ENCODE data around the gene NFKBIA.
"Not testable (repeated sequence)": the region's sequence is repeated elsewhere in the genome, so short reads cannot be mapped to it uniquely, and the experiment has no call there.

The NFKBIA gene, protein sequence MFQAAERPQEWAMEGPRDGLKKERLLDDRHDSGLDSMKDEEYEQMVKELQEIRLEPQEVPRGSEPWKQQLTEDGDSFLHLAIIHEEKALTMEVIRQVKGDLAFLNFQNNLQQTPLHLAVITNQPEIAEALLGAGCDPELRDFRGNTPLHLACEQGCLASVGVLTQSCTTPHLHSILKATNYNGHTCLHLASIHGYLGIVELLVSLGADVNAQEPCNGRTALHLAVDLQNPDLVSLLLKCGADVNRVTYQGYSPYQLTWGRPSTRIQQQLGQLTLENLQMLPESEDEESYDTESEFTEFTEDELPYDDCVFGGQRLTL

DNA sequence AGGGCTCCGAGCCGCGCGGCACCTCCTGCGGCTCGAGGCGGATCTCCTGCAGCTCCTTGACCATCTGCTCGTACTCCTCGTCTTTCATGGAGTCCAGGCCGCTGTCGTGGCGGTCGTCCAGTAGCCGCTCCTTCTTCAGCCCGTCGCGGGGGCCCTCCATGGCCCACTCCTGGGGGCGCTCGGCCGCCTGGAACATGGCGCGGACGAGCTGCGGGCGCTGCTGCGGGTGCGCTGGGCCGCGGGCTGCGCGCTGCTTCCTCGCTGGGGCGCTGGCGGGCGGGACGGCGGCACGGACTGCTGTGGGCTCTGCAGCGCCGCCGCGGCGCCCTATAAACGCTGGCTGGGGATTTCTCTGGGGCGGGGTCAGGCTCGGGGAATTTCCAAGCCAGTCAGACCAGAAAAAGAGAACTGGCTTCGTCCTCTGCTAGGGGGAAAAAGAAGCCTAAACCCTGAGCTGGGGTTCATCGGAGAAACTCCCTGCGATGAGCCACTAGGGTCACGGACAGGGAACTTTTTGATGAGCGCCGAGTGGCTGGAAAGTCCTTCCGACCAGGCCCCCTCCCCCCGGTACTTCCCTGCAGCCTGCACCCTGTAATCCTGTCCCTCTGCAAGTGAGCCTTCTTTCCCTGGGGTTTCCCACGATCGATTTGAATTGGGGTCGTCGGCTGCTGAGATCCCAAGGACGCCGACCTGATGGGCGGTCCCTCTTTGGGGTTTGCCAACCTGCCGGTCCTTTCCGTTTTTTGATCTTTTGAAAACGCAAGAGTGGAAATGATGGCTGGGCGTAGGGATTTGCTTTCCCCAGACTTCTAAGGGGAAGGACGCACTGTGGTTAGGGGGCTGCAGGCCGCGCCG lies at the start of gene NFKBIA:
Gene NFKBIA (minus strand): TSS at position 301 of the 855 bp plus-strand sequence. CDS start 105 bp downstream, at position 196.
- DNase-seq (ENCODE audit: low read depth in 3 of 3): peak; percentile 91 to 96 (median 95)

DNA sequence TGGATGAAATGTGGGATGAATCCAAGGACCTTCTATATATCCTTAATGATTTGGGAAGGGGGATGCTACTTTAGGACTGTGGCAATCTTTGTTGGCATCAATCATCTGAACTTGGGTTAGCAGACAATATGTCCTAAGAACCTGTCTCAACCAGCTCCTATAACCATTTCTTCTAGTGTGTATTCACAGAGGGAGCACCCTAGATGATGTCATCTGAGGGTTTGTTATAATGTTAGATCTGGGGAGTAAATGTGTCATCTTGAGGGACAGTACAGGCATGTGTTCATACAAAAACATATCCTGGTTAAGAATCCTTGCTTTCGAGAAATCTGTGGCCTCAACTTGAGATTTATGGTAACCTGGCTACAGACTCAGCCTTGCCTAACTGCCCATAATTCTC lies 41.9 kb upstream of the NFKBIA start:
- no peak for DNase-seq (ENCODE audit: low read depth in 3 of 3)

DNA sequence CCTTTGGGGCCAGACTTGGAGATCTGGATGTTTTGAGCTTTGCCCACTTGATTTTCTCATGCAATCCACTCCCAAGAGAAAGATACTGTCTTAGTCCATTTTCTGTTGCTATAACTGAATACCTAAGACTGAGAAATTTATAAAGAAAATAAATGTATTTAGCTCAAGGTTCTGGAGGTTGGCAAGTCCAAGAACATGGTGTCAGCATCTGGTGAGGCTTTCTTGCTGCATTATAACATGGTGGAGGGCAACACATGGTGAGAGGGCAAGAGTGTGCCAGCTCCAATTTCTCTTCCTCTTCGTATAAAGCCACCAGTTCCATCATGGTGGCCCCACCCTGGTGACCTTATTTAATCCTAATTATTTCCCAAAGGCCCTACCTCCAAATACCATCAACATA lies 39.6 kb upstream of the NFKBIA start:
- no peak for DNase-seq (ENCODE audit: low read depth in 3 of 3)

DNA sequence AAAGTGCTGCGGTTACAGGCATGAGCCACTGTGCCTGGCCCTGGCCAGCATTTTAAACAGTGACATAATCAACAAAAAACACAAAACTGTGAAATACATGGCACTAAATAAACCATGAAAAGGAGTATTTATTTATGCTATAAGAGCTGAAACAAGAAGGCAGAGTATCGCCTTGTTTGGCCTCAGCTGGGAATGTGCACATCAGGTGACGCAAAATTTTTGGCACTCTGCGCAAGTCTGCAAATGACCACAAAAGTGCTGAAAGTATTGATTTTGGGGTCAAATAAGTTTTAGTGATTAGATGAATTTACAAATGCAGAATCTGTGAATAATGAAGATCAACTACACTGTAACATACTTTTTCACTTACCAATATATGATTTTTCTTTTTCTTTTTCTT lies 36.6 kb upstream of the NFKBIA start:
- no peak for DNase-seq (ENCODE audit: low read depth in 3 of 3)

DNA sequence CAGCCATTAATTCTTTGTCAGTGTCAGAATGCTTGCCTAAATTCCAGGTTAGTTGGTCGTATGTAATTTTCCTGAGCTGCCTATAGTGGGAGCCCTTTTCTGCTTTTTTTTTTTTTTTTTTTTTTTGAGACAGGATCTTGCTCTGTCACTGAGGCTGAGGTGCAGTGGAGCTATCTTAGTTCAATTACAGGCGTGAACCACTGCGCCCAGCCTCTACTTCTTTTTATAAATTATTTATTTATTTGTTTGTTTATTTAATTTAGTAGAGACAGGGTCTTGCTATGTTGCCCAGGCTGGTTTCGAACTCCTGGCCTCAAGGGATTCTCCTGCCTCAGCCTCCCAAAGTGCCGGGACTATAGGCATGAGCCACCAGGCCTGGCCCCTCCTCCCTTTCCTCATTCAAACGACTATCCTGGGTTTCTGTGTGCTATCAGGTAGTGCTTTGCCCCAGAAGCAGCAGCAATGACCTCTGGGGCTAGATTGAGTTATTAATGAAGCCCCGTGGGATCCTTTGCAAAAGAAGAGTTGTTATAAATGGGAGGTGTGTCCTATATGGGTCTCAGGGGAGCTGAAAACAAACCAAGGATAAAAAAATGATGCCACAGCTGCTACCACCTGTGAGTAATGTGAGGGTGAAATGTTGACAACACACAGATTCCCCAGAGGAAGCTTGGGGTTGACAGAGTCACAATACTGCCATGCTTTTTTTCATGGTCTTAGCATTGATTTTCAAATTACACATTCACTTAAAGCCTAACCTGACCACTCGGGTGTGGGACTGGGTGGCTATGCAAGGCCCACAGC lies 34.6 kb upstream of the NFKBIA start:
- no peak for DNase-seq (ENCODE audit: low read depth in 3 of 3)

DNA sequence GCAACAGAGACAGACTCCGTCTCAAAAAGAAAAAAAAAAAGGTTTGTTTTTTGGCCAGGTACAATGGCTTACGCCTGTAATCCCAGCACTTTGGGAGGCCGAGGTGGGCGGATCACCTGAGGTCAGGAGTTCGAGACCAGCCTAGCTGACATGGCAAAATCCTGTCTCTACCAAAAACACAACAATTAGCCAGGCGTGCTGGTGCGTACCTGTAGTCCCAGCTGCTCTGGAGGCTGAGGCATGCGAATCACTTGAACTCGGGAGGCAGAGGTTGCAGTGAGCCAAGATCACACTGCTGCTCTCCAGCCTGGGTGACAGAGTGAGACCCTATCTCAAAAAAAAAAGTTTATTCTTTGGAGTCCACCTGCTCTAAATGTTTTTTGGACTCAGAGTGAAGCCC lies 33.9 kb upstream of the NFKBIA start:
- not testable (repeated sequence) for DNase-seq (ENCODE audit: low read depth in 3 of 3)

DNA sequence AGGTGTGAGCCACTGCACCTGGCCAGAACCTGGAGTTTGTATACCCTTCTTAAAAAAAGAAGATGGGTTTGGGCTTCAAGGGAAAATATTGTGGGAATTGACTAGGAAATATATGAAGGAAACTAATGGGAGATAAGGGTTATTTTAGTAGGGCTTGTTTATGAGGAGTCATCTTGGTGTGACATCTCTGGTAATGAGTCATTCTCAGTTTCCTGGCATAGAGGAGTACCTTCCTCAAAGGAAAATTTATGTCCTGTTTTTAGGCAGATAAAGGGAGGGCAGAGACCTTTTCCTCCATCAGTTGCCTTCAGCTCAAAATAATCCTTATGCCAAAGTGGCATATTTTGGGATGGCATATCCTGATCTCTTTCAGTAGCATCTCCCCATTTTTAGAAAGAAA lies 30.6 kb upstream of the NFKBIA start:
- DNase-seq (ENCODE audit: low read depth in 3 of 3): no peak

DNA sequence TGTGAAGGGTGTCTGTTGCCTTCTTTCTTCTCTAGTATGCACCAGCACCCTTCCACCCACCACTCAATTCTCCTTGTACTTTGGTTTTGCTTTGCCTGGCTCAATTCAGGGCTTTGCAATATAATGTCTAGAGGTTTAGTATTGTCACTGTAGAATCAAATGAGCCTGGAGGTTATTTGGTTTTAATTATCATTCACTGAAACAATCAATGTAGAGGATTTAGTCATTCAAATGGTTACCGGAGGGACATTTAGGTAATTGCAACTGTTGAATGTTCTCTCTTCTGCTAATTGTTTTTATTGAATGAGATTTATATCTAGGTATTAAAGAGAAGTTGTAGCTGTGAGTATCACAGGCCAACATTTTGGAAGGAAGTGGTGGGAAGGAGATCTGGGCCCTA lies 29.3 kb upstream of the NFKBIA start:
- DNase-seq (ENCODE audit: low read depth in 3 of 3): no peak

DNA sequence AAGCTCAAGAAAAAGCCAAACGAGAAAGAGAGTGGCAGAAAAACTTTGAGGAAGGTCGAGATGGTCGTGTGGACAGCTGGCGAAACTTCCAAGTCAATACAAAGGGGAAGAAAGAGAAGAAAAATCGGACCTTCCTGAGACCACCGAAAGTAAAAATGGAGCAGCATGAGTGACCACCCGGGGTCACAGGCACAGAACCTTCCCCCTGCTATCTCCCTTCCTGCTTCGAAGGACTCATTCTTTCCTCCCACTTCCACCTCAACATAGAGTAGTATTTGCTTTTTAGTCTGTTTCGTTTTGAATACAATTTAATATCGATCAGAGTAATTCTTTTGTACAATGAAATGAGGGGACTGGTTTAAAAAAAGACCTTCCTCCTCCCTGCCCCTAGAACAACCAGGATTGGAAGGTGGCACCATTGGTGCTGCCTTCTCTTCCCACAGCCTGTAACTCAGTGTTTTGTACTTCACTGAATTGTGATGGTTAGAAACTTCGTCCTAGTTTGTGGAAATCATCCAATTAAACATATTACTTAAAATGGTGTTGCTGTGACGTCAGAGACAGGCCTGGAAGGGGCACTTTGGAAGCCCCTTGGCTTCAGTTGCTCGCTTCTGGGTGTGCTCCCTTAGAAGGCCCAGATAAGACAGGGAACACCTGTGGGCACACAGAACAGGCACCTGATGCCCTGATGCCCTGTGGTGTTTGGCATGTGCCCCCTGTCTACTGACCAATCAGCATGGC lies 26.1 kb upstream of the NFKBIA start:
- no peak for DNase-seq (ENCODE audit: low read depth in 3 of 3)

DNA sequence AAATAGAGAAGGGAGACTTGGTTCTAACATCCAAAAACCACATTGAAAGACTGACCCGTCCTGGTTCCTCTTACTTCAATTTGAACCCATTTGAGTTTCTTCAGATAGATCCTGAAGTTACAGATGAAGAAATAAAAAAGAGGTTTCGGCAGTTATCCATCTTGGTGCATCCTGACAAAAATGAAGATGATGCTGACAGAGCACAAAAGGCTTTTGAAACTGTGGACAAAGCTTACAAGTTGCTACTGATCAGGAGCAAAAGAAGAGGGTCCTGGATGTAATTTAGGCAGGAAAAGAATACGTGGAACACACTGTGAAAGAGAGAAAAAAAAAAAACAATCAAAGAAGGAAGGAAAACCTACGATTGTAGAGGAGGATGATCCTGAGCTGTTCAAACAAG lies 25.4 kb upstream of the NFKBIA start:
- DNase-seq (ENCODE audit: low read depth in 3 of 3): no peak

DNA sequence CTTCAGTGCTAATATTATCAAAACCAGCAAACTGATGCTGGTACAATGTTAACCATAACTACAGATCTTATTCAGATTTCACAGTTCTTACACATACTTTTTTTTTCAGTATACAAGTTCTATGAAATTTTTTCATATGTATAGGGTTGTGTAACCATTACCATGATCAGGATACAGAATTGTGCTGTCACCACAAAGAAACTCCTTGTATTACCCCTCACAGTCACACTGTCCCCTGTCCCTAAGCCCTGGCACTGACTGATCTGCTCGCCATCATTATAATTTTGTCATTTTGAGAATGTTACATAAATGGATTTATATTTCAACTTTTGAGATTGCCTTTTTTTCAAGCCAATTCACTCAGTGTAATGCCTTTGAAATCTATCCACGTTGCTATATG lies 21.3 kb upstream of the NFKBIA start:
- no peak for DNase-seq (ENCODE audit: low read depth in 3 of 3)

DNA sequence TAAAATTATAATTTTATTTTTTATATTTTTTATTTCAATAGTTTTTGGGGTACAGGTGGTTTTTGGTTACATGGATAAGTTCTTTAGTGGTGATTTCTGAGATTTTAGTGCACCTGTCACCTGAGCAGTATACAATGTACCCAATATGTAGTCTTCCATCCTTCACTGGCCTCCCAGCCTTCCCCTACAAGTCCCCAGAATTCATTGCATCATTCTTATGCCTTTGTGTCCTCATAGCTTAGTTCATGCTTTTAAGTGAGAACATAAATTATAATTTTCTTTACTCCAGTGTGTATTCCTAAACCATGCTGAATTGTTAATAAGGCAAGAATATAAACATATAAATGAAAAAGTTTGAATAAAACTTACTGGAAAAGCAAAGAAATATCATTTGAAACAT lies 19.1 kb upstream of the NFKBIA start:
- DNase-seq (ENCODE audit: low read depth in 3 of 3): no peak

DNA sequence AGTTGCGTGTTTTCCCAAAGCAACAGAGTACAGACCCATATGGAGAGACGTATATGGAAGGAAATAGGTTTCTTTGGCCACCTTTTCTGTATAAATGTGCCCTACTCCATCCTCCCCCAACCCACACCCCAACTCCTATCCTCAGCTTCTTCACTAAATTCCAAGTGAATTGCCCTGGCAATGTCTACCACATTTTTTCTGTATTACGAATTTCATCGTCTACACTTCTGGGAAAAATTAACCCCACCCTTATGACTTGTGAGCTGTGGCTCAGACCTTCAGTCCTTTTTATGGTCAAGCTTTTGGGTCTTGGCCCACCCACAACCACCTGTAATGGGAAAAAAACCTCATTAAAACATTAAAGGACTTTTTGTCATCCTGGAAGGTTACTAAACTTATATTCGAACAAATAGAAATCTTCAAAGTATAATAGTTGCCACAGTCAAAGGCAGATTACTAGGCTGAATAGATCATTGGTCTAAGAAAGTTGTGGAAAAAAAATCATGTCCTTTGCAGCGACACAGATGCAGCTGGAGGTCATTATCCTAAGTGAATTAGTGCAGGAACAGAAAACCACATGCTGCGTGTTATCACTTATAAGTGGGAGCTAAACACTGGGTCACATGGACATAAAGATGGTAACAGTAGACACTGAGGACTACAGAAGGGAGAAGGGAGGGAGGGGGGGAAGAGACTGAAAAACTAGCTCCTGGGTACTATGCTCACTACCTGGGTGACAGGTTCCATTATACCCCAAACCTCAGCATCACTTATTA lies 15.7 kb upstream of the NFKBIA start:
- DNase-seq (ENCODE audit: low read depth in 3 of 3): no peak

DNA sequence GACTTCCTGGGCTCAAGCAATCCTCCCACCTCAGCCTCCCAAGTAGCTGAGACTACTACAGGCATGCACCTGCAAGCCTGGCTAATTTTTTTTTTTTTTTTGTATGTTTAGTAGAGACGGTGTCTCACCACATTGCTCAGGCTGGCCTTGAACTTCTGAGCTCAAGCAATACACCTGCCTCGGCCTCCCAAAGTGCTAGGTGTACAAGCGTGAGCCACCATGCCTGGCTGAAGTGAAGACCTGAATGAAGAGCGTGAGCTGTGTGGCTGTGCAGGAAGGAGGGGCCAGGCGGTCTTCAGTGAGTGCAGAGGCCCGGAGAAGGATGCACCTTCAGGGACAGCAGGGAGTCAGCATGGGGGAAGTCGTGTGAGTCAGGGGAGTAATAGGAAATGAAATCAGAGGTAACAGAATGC lies 14.9 kb upstream of the NFKBIA start:
- DNase-seq (ENCODE audit: low read depth in 3 of 3): no peak

DNA sequence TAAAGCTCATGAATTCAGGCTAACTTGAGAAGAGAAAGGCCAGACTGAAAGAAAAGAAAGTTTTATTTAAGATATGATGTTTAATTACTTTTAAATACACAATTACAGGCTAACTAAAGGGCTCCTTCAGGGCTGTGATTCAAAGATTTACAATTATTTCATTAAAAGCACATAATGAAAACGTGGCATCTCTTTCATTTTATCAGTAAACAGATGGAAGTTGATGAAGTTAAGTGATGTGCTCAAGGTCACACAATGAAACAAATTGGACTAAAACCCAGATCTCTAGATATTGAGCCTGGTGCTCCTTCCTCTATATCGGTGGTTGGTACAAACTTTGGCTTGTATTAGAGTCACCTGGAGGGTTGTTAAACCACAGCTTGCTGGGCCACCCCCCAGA lies 13.5 kb upstream of the NFKBIA start:
- no peak for DNase-seq (ENCODE audit: low read depth in 3 of 3)

DNA sequence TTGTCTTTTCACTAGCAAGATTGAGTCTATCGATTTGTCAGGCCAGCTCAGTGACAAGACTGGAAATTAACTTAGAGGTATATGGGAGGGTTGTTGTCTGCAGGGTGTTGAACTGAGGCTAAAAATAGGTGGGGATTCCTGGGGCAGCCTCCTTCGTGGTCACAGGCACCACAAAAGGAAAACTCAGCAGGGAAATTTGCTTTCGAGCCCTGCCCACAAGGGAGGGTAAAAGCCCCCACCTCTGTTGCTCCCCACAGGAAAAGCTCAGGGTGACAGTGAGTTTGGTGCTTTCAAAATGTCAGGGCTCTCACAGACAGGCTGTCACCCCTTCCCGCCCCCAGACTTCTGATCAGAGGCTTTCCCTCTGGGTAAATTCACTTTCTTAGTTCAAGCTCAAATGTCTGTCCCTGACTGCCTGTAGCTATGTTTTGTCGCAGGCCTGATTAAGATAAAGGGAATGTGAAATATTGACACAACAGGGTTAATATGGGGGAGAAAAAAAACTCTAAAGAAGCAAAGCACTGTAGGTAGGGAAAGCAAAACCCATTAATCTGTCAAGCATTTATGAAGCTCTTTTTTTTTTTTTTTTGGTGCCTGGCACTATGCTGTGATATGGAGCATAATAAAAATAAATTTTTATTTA lies 11.7 kb upstream of the NFKBIA start:
- DNase-seq (ENCODE audit: low read depth in 3 of 3): peak; percentile 55 to 81 (median 65)

DNA sequence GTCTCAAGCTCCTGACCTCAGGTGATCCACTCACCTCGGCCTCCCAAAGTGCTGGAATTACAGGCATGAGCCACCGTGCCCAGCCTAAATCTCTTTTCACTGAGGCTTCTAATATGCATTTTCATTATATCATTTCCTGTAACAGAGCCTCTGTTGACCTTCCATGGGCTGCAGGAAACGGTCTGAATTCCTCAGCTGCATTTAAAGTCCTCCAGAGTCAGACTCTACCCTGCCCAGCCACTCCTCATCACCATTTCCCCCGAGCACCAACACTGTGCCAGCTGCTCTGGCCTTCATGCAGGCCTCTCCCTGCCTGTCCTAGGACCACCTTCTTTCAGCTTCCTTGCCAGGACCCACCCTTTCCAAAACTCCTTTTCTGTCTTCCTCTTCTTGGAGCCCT lies 9.8 kb upstream of the NFKBIA start:
- no peak for DNase-seq (ENCODE audit: low read depth in 3 of 3)

DNA sequence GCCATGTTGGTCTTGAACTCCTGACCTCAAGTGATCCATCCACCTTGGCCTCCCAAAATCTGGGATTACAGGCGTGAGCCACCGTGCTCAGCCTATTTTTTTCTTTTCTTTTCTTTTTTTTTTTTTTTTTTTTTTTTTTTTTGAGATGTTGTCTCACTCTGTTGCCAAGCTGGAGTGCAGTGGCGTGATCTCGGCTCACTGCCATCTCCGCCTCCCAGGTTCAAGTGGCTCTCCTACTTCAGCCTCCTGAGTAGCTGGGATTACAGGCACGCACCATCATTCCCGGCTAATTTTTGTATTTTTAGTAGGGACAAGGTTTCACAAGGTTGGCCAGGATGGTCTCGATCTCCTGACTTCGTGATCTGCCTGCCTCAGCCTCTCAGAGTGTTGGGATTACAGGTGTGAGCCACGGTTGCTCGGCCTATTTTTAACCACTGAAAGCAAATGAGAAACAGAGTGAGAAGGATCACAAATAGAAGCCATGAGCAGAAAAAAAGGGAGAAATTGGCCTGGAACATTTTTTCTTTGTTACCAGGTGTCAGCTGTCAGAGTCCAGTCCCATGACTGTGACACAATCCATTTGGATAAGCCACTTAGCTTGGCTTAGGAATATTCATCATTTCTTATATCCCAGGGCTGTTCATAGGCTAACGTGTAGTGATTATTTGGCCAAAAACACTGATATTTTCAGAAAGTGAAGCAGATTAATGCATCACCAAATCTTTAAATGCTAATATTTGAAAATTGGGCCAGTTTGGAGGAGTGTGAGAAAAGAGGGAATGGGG lies 7.9 kb upstream of the NFKBIA start:
- DNase-seq (ENCODE audit: low read depth in 3 of 3): no peak

DNA sequence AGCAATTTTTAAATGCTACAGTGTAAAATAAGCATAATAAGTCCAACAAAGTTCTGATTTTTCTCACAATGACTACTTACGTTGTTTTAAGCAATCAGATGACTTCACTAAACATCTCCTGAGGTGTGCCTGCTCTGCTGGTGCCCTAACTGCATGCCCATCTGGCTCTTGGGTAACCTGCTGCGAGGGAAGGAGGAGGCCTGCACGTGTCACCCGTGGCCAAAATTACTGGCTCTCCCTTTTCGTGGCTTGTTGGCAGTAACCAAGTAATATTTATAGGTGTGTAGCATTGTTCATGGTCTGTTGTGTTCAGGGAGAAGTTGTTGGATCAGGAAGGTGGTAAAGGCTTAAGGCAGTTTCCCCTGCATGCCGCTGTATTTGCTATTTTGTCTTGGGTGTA lies 6.3 kb upstream of the NFKBIA start:
- DNase-seq (ENCODE audit: low read depth in 3 of 3): no peak

DNA sequence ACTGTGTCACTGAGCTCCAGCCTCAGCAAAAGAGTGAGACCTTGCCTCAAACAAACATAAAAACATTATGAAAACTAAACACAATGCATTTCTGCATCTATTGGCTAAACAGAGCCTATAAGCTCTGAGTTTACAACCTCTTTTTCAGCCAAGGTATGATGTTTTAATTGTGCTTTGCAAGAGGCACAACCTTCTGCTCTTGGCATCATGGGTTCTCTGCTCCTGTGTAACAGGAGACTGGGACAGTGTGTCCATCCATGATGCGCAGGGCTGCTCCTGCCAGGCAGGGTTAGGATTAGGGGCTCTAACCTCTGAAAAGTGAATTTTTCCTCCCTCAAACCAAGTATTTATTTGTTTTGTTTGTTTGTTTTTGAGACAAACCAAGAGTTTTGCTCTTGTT lies 5.0 kb upstream of the NFKBIA start:
- no peak for DNase-seq (ENCODE audit: low read depth in 3 of 3)
